Measurements from ENCODE around the gene MALL. TPM values are rescaled to one million over a fixed set of nuclear protein-coding genes. Genes with fewer than 3 reads are reported as not detected.
"Not testable (repeated sequence)": the region's sequence is repeated elsewhere in the genome, so short reads cannot be mapped to it uniquely, and the experiment has no call there.

Gene MALL
- total RNA-seq, 8 experiments from 2014 or later: 0.05 to 11.3 (median 0.31) TPM

- ATAC-seq (replicated peaks in 6 of 8): no peak
These were observed 1.5 kb downstream of the MALL start for GRCh38 chr2:110113961-110114591.

DNA sequence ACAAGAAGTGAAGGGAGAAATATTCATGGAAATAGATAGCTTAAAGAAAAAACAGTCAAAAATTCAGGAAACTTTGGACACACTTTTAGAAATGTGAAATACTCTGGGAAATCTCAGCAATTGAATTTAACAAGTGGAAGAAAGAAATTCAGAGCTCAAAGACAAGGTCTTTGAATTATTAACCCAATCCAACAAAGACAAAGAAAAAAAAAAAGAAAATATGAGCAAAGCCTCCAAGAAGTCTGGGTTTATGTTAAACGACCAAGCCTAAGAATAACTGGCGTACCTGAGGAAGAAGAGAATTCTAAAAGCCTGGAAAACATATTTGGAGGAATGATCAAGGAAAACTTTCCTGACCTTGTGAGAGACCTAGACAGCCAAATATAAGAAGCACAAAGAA lies 7.3 kb downstream of the MALL start:
- H3K4me1 ChIP-seq (replicated peaks in 1 of 2); H3K27ac ChIP-seq; in situ Hi-C loops (cut with MboI; ENCODE audit: low pct_unique_long_range_greater_than_20kb in 2 of 9, low sequenced_read_pairs in 9 of 9, unreplicated experiment in 9 of 9); ATAC-seq (replicated peaks in 6 of 8); H3K4me3 ChIP-seq: not testable (repeated sequence)
- WGBS, 10 experiments: 38 to 100% (median 83%) methylated on average over 1 to 2 of the region's 2 CpGs; no CpG with 5 or more reads in 1 of the 10 experiments

More at GRCh38 chr2:110113961-110114591, 1.5 kb downstream of the MALL start:
- Histone ChIP-seq H3K27ac (no peak overlapping the region), H3K4me3 (no peak overlapping the region), H3K4me1 (replicated peaks in 1 of 2) (peaks cover 0 to 3% of the 10 kb centered on the region in 2 donors)
- 10 to 100% (median 91%) methylated on average over 1 to 7 of the region's 8 CpGs for WGBS, 10 experiments
- in situ Hi-C loops (cut with MboI; ENCODE audit: low pct_unique_long_range_greater_than_20kb in 2 of 9, low sequenced_read_pairs in 9 of 9, unreplicated experiment in 9 of 9): no loop called here

DNA sequence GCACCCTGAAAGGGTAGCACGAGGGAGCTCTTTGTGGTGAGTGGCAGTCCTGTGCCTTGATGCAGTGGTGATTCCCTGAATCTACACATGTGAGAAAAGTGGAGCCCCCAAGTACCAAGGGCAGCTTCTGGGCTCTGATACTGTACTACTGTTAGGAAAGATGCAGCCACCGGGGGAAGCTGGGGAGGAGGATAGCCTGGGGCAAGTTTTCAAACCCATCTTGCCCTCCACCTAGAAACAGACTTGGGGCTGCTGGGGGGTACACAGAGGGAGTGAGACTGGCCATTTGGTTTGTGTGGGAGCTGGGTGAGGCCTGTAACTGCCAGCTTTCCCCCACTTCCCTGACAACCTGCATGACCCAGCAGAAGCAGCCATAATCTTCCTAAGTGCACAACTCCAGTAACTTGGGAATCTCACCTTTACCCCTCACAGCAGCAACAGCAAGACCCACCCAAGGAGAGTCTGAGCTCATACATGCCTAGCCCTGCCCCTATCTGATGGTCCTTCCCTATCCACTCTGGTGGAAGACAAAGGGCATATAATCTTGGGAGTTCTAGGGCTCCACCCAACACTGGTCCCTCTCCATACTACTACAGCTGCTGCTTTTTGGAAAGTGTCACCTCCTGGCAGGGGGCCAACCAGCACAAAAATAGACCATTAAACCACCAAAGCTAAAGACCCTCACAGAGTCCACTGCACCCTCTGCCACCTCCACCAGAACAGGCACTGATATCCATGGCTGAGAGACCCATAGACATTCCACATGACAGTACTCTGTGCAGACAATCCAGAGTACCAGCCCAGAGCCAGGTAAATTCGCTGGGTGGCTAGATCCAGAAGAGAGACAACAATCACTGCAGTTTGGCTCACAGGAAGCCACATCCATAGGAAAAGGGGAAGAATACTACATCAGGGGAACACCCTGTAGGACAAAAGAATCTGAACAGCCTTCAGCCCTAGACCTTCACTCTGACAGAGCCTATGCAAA lies 8.2 kb downstream of the MALL start:
- Histone ChIP-seq H3K4me1 (replicated peaks in 1 of 2) (no peaks in the 10 kb centered on the region), H3K27ac (no peak overlapping the region), H3K4me3 (no peak overlapping the region)
- 57 to 100% (median 82%) methylated on average over 1 to 2 of the region's 3 CpGs; no CpG with 5 or more reads in 6 of the 10 experiments for WGBS, 10 experiments
- in situ Hi-C loops (cut with MboI; ENCODE audit: low pct_unique_long_range_greater_than_20kb in 2 of 9, low sequenced_read_pairs in 9 of 9, unreplicated experiment in 9 of 9): no loop called here
- ATAC-seq (replicated peaks in 6 of 8): peak in 2 of 8 experiments; percentile 48 to 77

DNA sequence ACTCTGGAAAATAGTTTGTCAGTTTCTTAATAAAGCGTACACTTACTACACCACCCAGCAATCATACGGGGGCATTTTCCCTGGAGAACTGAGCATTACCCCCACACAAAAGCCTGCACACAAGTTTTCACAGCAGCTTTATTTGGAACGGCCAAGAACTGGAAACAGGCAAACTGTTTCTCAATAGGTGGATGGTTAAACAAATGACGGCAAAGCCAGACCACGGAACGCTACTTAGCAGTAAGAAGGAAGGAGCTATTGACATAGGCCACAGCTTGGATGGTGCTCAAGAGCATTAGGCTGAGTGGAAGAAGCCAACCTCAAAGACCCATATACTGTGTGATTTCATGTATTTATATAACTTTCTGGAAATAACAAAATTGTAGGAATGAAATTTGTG lies 9.0 kb downstream of the MALL start:
- no peaks in the 10 kb centered on the region for H3K4me1 ChIP-seq (replicated peaks in 1 of 2)
- no peak for ATAC-seq (replicated peaks in 6 of 8)
- H3K27ac ChIP-seq: no peak overlapping the region
- no peak overlapping the region for H3K4me3 ChIP-seq
- 33 to 100% (median 85%) methylated on average over 1 to 5 of the region's 6 CpGs; no CpG with 5 or more reads in 1 of the 10 experiments for WGBS, 10 experiments
- in situ Hi-C loops (cut with MboI; ENCODE audit: low pct_unique_long_range_greater_than_20kb in 2 of 9, low sequenced_read_pairs in 9 of 9, unreplicated experiment in 9 of 9): no loop called here

GRCh38 chr2:110105608-110106467 lies 9.8 kb downstream of the MALL start:
- no peak overlapping the region for H3K27ac ChIP-seq
- ATAC-seq (replicated peaks in 6 of 8): peak in 2 of 8 experiments; percentile 2 to 43
- in situ Hi-C loops (cut with MboI; ENCODE audit: low pct_unique_long_range_greater_than_20kb in 2 of 9, low sequenced_read_pairs in 9 of 9, unreplicated experiment in 9 of 9): no loop called here
- 0 to 95% (median 68%) methylated on average over 3 to 8 of the region's 8 CpGs; no CpG with 5 or more reads in 1 of the 10 experiments for WGBS, 10 experiments
- no peak overlapping the region for H3K4me3 ChIP-seq
- H3K4me1 ChIP-seq (replicated peaks in 1 of 2): peaks cover 0 to 6% of the 10 kb centered on the region in 2 donors

GRCh38 chr2:110105183-110105582 lies 10.4 kb downstream of the MALL start:
- Histone ChIP-seq H3K4me1 (replicated peaks in 1 of 2) (peaks cover 0 to 6% of the 10 kb centered on the region in 2 donors), H3K4me3 (no peak overlapping the region), H3K27ac (no peak overlapping the region)
- in situ Hi-C loops (cut with MboI; ENCODE audit: low pct_unique_long_range_greater_than_20kb in 2 of 9, low sequenced_read_pairs in 9 of 9, unreplicated experiment in 9 of 9): no loop called here
- WGBS, 10 experiments: 42 to 100% (median 80%) methylated on average over 1 to 4 of the region's 4 CpGs; no CpG with 5 or more reads in 3 of the 10 experiments
- ATAC-seq (replicated peaks in 6 of 8): no peak

DNA sequence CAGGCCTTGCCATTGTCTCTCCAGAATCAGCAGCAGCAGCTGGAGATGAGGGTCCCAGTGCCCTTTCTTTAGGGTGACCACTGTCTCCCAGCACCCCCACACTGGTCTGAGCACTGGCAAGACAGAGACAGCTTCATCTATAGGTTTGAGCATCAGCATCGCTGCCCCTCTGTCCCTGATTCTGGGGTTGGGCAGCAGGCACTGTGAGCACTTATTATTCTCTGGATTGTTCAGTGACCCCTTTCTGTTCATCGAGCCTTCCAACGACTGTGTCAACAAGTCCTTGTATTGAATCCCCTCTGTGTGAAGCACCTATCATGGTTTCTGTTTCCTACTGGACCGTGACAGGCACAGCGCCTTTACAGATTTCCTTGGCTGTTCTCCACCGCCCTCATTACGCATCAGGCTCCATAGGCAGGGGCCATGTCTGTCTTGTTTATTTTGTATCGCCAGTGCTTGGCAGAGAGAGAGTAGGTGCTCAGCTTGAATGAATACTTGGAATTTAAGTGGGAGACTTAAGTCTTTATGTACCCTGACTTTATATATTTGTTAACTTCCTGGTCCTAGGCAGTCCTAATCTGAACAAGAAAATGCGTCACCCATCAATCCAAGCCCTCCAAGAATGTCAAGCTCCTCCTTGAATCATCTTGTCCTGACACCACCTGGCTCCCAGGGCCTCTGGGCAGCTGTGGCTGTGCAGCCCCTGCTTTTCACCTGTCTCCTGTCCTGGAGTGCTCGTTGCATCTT lies 11.4 kb downstream of the MALL start:
- H3K4me3 ChIP-seq: no peak overlapping the region
- peaks cover 0 to 6% of the 10 kb centered on the region in 2 donors for H3K4me1 ChIP-seq (replicated peaks in 1 of 2)
- no peak overlapping the region for H3K27ac ChIP-seq
- WGBS, 10 experiments: 82 to 100% (median 95%) methylated on average over 1 to 5 of the region's 10 CpGs; no CpG with 5 or more reads in 2 of the 10 experiments
- ATAC-seq (replicated peaks in 6 of 8): no peak
- in situ Hi-C loops (cut with MboI; ENCODE audit: low pct_unique_long_range_greater_than_20kb in 2 of 9, low sequenced_read_pairs in 9 of 9, unreplicated experiment in 9 of 9): no loop called here

- peaks cover 0 to 6% of the 10 kb centered on the region in 2 donors for H3K4me1 ChIP-seq (replicated peaks in 1 of 2)
These were observed 12.3 kb downstream of the MALL start for GRCh38 chr2:110103061-110103961.

GRCh38 chr2:110101901-110102803 lies 13.5 kb downstream of the MALL start:
- WGBS, 10 experiments: 0 to 100% (median 100%) methylated on average over 1 to 3 of the region's 9 CpGs; no CpG with 5 or more reads in 5 of the 10 experiments
- in situ Hi-C loops (cut with MboI; ENCODE audit: low pct_unique_long_range_greater_than_20kb in 2 of 9, low sequenced_read_pairs in 9 of 9, unreplicated experiment in 9 of 9): no loop called here
- Histone ChIP-seq H3K4me1 (replicated peaks in 1 of 2) (peaks cover 0 to 6% of the 10 kb centered on the region in 2 donors), H3K4me3 (no peak overlapping the region), H3K27ac (no peak overlapping the region)
- ATAC-seq (replicated peaks in 6 of 8): no peak

More at GRCh38 chr2:110103061-110103961, 12.3 kb downstream of the MALL start:
- 0 to 100% (median 93%) methylated on average over 1 to 3 of the region's 20 CpGs; no CpG with 5 or more reads in 5 of the 10 experiments for WGBS, 10 experiments
- ATAC-seq (replicated peaks in 6 of 8): no peak
- in situ Hi-C loops (cut with MboI; ENCODE audit: low pct_unique_long_range_greater_than_20kb in 2 of 9, low sequenced_read_pairs in 9 of 9, unreplicated experiment in 9 of 9): no loop called here
- no peak overlapping the region for H3K27ac ChIP-seq
- H3K4me3 ChIP-seq: no peak overlapping the region

DNA sequence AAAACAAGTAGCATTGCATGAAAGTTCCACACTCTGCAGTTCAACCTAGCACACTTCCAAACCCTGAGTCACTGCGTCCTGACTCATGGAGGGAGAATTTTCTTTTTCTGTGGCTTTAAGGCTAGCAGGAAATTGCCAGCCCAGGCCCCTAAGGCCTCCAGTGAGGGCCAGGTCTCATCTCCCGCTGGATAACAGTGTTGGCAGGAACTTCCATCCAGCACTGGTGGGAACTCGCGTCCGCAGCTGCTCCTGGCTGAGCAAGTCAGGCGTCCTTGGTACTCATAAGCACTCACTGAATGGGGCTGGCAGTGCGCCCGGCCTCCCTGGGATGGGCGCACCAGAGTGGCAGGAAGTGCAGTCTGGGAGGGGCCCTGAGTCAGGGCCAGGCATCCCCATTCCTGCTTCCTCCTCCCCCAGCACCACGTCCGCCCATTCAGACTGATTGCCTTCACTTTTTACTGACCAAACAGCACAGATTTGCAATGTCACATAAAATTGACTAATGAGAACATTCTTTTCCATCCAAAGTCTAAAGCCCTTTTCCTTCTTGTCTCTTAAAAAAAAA lies 14.3 kb downstream of the MALL start:
- H3K4me3 ChIP-seq: no peak overlapping the region
- peaks cover 0 to 6% of the 10 kb centered on the region in 2 donors for H3K4me1 ChIP-seq (replicated peaks in 1 of 2)
- ATAC-seq (replicated peaks in 6 of 8): peak; percentile 75 to 98 (median 88)
- no peak overlapping the region for H3K27ac ChIP-seq
- WGBS, 10 experiments: 0 to 63% (median 56%) methylated on average over 1 to 8 of the region's 11 CpGs; no CpG with 5 or more reads in 5 of the 10 experiments
- in situ Hi-C loops (cut with MboI; ENCODE audit: low pct_unique_long_range_greater_than_20kb in 2 of 9, low sequenced_read_pairs in 9 of 9, unreplicated experiment in 9 of 9): no loop called here

All from motor neuron (in vitro differentiated cells).